ENCODE data around the gene CD300LD. TPM values are rescaled to one million over a fixed set of nuclear protein-coding genes. Genes with fewer than 3 reads are reported as not detected.

The CD300LD gene
- total and polyA plus RNA-seq, 10 of the 15 experiments (the other 5 are each of a cell fraction or from before 2014, with no cell fraction given), result not detected

GRCh38 chr17:74624131-74624530 is 32.0 kb upstream of the CD300LD start (continued):
- TF ChIP-seq, protein P1, sequence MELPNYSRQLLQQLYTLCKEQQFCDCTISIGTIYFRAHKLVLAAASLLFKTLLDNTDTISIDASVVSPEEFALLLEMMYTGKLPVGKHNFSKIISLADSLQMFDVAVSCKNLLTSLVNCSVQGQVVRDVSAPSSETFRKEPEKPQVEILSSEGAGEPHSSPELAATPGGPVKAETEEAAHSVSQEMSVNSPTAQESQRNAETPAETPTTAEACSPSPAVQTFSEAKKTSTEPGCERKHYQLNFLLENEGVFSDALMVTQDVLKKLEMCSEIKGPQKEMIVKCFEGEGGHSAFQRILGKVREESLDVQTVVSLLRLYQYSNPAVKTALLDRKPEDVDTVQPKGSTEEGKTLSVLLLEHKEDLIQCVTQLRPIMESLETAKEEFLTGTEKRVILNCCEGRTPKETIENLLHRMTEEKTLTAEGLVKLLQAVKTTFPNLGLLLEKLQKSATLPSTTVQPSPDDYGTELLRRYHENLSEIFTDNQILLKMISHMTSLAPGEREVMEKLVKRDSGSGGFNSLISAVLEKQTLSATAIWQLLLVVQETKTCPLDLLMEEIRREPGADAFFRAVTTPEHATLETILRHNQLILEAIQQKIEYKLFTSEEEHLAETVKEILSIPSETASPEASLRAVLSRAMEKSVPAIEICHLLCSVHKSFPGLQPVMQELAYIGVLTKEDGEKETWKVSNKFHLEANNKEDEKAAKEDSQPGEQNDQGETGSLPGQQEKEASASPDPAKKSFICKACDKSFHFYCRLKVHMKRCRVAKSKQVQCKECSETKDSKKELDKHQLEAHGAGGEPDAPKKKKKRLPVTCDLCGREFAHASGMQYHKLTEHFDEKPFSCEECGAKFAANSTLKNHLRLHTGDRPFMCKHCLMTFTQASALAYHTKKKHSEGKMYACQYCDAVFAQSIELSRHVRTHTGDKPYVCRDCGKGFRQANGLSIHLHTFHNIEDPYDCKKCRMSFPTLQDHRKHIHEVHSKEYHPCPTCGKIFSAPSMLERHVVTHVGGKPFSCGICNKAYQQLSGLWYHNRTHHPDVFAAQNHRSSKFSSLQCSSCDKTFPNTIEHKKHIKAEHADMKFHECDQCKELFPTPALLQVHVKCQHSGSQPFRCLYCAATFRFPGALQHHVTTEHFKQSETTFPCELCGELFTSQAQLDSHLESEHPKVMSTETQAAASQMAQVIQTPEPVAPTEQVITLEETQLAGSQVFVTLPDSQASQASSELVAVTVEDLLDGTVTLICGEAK (IDR thresholded peaks at IDR 0.05; ENCODE audit: borderline replicate concordance), result no peak
- TF ChIP-seq FOXM1 (IDR thresholded peaks at IDR 0.05; ENCODE audit: low read depth, low read length), result no peak
- TF ChIP-seq RFX5 (IDR thresholded peaks at IDR 0.05; ENCODE audit: low read depth, low read length), result no peak
- TF ChIP-seq ZNF384 (IDR thresholded peaks at IDR 0.05; ENCODE audit: borderline replicate concordance, low read depth, low read length), result no peak
- TF ChIP-seq E2F8 (IDR thresholded peaks at IDR 0.05; ENCODE audit: low read depth, partially characterized antibody), result no peak

Data from GM12878 (cell line).